DLD1 (cell line): ENCODE data around the gene SLC25A45.

Source experiments
- in situ Hi-C: cut with HindIII; loops from 2 replicates; pipeline ENCODE4 v1.10.0; 2017; ENCODE audit warnings: low sequenced_read_pairs

Gene SLC25A45

DNA sequence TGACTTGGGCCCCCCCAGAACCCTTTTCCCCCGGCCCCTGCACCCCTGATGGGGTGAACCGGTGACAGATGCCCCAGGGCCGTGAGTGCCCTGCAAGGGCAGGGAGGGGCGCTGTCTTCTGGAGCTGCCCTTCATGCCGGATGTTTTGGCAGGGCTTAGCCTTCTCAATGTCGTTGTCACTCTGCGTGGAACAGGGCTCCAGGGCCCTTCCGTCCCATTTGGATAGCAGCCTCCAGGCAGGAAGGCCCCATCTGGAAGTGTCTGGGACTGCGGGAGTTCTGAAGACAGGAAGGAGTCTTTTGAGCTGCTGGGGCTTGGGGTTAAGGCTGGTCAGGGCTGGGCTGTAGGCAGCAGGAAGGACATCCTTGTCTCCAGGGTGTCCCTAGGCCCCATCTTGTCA, 8.6 kb upstream of the SLC25A45 start:
- in situ Hi-C loops, result no loop called here

DNA sequence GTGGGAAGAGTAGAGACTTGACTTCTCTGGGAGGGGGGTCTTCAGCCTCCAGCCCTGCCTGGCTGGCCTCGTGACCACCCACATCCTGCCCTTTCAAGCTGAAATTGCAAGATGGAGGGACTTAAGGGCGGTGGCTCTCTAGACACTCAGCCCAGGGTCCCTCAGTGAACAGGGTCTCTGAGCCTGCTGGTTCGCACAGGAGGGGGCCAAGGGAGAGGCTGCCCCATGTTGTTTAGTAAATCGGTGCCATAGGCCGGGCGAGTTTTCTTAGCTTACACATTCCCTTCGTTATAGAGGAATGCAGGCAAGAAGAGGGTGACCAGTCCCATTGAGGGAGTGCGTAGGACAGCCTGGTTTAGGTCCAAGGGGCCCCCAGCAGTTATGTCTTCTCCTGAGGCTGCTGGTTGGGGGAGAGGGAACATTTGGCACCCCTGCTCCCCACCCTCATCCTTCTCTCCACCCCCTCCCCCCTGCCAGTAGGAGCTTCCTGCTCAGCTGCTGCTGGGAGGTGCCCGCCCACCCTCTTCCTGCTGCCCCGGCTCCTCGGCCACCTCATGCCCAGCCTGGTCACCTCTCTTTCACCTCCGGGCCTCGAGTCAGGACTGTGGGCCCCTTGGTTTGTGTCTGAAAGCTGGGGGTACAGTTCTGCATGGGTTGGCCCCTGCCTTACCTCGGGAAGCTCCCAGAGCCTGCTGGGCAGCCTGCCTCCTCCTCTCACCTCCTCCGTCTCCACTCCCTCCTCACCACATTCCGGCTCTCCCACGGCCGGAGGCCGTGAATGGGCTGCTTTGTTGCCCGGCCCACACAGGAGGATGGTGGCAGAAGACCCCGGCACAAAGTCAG, 7.9 kb upstream of the SLC25A45 start:
- in situ Hi-C loops, result no loop called here

DNA sequence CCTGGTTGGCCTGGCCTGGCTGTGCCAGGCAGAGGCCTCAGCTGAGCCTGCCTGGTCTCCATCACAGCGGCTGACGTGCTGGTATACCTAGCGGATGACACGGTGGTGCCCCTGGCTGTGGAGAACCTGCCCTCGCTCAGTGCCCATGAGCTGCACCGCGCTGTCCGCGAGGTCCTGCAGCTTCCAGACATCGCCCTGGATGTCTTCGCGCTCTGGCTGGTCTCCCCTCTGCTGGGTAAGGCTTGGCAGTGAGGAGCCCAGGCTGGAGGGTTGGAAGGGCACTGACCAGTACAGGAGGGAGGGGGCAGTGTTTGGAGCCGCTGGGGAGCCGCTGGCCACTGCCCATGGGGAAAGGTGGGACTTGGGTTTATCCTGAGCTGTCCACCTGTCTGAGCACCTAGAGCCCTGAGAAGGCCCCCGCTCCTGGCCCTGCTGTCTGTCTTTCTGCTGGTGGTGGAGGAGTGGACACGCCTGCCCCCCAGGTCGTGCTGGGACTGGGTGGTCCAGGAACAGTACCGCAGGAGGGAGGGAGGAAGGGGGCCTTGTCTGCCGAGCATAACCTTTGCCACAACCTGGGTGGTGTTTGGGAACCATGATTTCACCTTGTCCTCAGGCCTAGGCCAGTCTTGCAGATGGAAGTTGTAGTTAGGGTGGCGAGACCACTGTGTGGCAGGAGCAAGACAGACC, 7.0 kb upstream of the SLC25A45 start:
- in situ Hi-C loops, result no loop called here

DNA sequence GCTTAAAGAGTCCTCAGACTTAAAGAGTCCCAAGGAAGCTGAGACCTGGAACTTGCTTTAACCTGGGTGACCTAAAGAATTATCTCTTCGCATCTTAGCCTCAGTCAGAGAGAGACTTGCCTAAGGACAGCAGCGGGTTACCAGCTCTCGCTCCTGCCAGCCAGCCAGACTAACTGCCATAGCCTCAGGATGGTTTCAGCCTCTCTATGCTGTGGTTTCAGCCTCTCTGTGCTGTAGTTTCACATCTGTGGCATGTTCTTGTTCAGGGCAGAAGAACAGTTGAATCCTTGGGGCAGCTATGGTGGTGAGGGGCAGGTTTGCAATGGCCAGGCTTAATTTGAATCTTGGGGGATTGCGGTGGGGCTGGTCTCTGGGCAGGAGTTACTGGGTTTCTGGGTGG, 6.3 kb upstream of the SLC25A45 start:
- in situ Hi-C loops, result no loop called here

DNA sequence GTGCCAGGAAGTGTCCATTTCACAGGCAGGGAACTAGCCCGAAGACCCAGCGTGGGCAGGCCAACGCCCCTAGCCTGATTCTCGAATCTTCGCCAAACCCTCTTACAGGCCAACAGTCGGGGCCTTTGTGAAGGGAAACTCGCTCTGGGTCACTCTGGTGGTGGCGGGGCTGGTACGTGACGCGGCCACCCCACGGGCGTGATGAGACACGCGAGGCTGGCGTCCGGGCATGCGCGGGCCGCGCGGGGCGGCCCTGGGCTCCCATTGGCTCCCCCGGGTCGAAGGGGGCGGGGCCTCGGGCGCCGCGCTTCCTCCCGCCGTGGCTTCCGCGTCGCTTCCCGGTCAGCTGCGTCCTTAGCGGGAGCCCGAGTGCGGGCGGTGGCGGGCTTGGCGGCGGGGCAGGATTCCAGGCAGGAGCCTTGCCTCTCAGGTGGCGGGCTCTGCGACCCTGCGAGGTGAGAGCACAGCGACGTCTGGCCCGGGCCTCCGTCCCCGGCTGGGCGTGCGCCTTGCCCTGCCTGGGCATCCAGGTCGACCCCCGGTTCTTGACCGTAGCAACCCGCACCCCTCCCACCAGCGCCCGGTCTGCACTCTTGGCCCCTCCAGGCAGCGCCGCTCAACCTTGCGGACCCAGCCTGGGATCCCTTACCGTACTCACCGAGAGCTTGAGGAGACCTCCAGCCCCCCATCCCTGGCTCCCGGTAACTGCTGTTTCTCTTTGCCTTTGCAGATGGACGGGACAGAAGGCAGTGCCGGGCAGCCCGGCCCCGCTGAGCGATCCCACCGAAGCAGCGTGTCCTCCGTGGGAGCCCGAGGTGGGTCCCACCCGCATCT, 4.1 kb upstream of the SLC25A45 start, which contains the start of gene FRMD8:
TSS of gene FRMD8 (plus strand) at position 331 of the 834 bp plus-strand sequence. CDS start at position 731, 400 bp downstream.
- in situ Hi-C loops, result no loop called here

DNA sequence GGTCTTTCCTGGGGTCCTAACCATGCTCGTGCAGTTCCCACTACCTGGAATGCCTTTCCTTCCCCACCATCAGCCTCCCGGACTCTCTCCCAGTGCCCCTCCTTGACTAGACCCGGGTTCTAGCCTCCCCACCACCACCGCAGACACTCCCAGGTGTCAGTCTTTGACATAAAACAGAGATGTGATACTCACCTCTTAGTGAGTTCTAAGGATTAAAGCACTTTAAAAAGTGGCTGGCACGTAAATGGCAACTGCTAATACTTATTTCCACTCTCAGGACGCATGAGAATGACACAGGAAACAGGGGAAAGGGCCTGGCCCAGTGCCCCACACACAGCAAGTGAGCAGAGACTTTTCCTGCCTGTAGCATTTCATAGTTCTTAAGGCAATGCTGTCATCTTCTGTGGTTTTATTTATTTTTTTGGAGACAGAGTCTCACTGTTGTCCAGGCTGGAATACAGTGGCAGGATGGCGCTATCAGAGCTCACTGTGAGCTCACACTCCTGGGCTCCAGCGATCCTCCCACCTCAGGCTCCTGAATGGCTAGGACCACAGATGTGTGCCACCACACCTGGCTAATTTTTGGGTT, 1.9 kb upstream of the SLC25A45 start:
- in situ Hi-C loops, result no loop called here

DNA sequence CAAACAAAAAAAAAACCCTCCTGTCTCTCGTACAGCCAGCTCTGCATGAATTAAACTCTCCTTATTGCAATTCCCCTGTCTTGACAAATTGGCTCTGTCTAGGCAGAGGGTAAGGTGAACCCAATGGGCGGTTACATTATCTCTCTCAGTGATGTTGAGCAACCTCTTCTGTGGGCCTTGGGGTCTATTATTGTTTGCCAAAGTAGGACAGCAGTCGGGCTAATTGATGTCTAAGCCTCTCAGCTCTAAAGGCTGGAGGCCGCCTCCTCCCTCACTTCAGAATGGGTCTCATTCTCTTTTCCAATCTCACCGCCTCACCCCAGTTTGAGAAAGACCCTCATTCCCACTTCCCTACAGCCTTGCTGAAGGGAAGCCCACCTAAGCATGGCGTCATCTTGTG, 1.3 kb upstream of the SLC25A45 start:
- in situ Hi-C loops, result no loop called here

DNA sequence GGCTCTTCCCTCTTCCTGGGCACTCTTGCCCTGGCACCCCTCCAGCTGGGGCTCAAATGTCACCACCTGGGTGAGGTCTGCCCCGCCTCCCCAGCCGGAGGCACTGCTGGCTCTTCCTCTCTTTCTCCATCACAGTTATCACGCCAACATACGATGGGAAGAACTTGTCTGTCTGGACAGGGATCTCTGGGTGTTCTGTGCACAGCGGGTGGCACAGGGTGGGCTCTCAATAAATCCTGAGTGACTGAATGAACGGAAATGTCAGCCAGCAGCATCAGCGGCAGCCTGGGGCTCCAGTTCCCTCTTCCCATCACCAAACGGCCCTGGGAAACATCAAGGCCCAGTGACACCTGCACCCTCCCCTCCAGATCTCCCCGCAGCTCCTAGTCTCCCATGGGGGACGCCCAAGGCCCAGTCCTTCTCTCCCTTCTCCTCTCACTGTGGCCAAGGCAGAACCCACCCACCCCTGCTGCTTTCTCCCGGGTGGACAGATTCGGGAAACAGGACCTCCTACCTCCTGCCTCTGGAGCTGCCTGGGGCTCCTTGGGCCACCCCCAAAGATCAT, 440 bp upstream of the SLC25A45 start:
- in situ Hi-C loops, result no loop called here

DNA sequence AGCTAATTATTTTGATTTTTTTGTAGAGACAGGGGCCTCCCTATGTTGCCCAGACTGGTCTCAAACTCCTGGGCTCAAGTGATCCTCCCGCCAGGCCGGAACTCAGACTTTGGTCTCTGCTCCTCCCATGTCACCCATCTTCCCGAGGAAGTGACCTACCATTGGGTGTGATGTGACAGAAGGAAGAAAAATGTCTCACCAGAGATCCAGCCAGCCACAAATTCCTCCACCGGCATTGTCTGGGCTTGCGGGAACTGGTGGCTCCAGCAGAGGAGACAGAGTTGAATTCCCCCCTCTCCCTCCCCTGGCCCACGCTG, 772 bp downstream of the SLC25A45 start:
- in situ Hi-C loops, result no loop called here

DNA sequence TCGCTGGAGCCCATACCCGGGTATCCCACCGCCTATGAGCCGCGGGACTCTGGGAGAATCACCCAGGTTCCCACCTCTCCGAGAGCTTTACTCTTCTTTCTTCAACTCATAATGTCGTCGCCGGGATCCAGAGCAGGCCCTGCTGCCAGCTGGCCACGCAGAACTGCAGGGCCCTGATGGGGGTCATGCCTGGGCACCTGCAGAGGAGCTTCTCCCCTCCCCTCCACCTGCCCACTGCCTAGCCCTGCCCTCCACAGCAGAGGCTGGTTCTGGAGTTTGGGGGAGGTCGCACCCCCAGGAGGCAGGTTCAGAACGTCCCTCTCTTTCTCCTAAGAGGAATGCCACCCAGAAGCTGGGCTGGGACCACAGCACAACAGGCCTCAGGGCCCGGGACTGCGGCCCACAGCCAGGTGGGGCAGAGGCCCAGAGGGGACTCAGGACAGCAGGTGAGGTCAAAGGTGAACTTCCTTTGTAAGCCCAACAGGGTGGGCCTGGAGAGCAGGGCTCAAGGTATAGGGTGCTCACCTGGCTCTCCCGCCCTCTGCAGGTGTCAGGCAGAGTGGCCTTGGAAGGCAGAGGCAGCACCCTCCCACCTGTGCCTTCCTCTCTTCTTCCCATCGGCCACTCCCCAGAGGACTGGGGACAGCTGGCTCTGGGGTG, 1.9 kb downstream of the SLC25A45 start:
- in situ Hi-C loops, result no loop called here

DNA sequence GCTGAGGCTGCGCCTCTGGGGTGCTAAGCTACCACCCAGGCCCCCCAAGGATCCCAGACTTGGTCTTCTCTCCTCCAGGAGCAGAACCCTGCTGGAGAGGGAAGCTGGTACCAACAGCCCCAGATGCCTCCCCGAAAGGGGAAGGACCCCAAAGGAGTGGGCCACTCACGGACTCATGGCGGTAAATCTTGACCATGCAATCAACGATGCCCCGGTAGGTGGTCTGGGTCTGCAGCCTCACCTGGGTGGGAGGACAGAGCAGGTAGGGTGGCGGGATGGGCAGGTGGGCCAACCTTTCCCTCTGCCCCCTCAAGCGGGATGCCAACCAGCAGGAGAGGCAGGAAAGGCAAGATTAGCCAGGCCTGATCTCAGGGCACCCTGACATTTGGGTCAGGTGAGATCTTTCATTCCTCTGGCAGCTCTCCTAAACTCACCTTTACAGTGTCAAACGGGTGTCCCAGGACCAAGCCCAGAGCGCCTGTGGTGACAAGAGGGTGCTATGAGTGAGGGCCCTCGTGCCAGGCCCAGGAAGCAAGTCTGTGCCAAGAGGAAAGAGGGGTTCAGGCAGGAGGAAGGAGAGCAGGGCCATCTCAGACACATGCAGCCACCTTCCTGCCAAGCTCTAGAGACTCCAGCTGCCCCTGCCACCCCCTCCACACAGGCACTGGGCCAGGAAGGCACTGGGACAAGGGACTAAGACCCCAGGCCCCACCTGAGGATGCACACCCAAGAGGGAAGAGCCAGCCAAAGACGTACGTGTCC, 2.6 kb downstream of the SLC25A45 start:
- in situ Hi-C loops, result no loop called here

DNA sequence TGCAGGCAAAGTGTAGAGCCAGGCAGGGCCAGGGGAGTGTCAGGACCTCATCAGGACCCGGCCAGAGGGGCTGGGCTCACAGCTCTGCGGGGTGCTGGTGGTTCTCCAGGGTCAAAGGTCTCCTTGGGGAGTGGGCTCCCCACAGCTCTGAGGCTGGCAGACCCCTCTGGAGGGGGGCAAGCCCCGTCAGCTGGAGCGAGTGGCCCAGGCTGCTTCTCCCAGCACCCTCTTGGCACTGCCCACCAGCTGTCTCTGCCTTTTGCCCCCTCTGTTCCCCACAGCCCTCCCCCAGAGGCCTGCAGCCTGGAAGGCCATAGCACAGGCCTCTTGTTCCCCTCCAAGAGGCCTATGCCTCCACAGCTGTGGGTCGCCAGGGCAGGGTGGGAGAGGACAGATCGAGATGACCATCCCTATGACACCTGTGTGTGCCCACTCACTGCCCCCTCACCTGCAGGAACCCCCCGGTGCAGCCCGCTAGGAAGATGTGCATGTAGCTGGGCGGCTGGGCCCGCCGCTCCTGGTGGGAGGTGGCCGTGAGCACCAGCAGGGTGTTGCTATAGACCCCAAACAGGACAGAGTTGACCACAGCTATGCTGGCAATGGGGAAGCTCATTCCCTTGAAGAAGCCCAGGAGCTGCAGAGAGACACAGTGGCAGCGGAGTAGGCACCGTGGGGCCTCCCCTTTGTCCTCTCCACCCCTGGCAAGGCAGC, 3.4 kb downstream of the SLC25A45 start:
- in situ Hi-C loops, result no loop called here

DNA sequence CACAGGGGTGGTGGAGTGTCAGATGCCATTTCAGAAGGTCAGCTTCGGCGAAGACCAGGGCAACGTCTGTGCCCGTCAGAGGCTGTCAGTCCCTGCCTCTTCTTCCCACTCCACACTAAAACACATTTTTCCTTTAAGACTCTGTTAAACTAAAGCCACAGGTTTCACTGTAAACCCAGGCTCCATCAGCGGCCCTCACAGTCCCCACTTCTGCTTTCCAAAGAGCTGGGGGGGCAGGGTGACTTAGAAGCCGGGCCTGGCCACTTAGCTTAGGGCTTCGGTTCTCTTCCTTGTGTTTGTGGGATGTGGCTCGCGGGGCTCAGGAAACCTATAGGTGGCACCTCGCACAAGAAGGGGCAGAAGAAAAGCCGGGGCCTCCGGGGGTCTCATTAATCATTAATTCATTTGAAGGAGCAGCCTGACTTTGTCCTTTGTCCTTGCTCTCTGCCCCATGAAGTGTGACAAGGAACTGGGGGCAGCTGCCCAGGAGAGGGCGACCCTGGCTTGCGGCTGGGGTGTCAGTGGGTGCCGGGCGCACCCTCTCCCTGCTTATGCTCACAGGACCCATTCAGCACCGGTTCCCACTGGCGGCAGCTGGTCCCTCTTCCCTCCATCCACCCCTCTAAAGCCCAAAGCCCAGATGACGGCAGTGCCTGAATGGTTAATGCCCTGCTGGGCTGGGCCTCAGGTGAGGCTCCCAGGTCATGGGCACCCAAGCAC, 4.1 kb downstream of the SLC25A45 start:
- in situ Hi-C loops, result no loop called here

DNA sequence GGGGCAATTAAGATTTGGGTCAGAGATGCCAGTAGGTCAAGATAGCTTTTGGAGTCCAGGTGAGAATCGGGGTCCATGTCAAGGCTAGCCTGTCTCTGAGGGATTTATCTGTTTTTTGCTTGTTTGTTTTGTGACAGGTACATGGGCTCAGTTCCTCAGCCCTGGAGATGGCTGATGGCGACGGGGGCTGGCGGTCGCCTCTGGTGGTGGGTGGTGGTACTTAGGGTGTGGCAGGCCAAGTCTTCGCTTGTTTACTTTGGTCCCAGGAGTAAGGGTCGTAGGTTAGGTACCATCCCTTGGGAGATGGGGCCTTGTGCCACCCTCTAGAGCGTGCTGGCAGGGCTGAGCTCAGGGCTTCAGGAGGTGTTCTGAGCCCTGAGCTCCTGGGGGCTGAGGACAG, 4.7 kb downstream of the SLC25A45 start:
- in situ Hi-C loops, result no loop called here

DNA sequence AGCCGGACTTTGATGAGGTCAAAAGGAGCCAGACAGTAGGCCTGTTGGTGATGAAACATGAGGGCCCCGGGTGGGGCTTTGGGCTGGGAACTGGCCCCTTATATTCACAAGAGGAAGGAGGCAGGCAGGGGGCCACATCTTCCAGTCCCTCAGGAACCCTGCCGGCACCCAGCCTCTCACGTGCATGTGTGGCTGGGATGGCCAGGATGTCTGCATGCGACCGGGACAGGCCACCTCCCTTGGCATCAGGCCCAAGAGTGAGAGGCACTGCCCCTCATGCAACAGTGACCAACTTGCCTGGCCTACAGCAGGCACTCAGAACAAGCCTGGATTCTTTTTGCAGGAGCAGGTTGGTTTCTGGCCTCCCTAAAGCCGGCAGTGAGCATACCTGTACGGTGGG, 5.4 kb downstream of the SLC25A45 start:
- in situ Hi-C loops, result no loop called here

DNA sequence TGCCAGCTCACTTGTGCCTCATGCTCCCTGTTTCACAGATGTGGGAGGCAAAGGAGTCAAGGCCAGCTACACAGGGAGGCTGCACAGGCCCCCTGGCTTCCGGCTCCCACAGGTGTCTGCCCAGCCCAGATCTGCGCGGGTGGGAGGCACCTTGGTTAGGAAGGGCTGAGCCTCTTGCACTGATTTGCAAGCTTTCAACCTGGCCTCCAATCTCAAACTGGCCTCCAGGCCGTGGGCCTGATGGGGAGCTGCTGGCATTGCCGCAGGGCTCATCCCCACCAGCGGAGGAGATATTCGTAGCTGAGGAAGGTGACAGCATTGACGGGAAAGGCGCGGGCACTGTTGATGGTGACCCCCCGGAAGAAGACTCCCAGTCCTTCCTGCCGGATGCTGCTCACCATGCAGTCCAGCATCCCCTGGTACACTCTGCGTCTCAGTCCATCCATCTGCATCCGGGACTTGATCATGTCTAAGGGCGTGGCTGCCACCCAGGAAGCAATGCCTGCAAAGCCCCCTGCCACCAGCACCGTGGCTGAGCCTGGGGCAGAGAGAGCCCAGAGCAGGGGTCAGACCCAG, 6.2 kb downstream of the SLC25A45 start:
- in situ Hi-C loops, result no loop called here

DNA sequence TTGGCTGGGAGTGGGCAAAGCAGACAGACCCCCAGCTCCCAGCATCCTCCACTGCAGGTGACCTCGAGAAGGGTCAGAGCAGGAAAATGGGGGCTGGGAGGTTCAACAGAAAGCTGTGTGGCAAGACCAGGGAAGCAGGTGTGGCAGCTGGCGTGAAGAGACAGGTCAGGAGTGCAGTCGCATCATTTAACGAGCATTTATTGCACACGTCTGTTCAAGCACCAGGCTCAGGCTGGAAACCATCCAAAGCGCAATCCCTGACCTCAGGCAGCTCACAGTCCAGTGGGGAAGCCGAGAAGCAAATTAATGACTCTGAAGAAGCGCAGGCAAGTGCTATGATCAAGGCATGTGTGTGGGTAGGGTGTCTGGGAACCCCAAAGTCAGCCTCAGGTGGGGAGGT, 7.4 kb downstream of the SLC25A45 start:
- in situ Hi-C loops, result no loop called here
